Measurements from ENCODE around the gene S100A10. TPM values are rescaled to one million over a fixed set of nuclear protein-coding genes. Genes with fewer than 3 reads are reported as not detected.

Gene S100A10, protein sequence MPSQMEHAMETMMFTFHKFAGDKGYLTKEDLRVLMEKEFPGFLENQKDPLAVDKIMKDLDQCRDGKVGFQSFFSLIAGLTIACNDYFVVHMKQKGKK
- 31.6 and 36.0 TPM in 2 replicates for total RNA-seq
- 328 TPM for polyA plus RNA-seq (2012)

DNA sequence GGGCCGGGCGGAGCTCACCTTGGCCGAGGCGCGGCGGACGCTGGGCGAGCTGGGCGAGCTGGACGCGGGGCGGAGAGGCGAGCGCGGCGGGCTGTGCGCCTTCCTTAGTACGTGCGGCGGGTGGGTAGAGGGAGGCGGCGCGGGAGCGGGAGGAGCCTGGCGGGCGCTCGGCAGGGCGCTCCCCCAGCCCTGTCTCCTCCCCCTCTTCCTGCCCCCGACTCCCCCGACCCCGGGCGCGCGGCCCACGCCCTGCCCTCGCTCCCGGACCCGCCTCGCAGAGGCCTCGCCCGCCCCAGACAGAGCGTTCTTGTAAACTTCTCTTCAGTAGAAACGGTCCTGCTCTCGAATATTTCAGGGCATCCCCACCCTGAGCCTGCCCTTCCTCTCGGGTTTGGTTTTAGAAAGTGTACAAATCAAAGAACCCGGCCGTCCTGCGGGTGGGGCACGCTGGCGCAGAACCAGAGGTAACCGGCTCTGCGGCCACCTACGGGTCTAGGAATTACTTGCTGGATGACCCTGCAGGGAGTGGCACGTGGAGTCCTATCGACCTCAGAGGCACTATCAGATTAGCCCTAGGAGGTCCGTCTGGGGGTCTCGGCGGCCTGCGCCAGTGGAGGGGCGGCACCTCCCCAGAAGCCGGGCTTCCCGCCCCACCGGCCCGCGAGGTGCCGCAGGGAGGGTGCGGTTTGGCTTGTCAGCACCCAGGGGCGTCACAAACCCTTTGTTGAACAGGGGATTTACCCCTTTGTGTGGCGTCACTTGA, at the start of gene S100A10:
Gene S100A10, minus strand, starts transcription at position 126 of the 763 bp plus-strand sequence. CDS start 7,629 bp downstream, outside the sequence.
- DNase-seq (ENCODE audit: low read depth): peak; percentile 65

GRCh38 chr1:152042030-152042429, 48.4 kb upstream of the S100A10 start:
- DNase-seq (ENCODE audit: low read depth): no peak

DNA sequence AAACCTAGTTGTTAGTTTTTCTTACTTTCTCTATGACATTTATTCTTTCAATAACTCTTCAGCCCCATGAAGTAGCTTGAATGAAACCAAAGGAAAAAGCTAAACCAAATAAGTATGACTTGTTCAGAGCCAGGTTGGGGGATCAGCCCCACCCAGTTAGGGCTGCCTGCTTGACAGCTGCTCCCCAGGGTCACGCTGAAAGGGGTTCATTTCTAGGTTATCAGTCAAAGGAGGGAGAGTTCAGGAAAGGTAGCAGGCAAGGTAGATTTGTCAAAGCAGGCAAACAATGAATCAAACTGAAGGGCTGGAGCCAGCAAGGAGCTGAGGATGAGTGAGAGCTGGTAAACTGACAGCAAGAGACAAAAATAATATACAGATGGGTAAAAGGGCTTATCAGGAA, 46.2 kb upstream of the S100A10 start:
- no peak for DNase-seq (ENCODE audit: low read depth)

DNA sequence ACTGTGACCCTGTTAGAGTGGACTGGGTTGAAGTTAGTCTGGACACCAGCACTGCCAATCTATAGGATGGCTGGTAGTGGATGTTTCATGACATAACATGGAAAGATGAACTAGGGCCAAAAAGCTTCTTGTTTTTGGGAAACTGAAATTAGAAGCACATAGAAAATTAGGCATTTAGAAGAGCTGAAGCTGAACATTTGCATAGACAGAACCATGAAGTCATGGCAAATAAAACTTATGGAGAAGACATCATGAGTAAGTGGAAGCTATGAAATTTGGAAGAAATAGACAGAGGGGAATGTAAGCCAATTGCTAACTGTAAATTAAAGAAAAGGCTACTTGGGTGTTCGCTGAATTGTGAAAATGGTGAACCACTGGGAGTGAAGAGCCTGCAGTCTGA, 45.8 kb upstream of the S100A10 start:
- DNase-seq (ENCODE audit: low read depth): no peak

DNA sequence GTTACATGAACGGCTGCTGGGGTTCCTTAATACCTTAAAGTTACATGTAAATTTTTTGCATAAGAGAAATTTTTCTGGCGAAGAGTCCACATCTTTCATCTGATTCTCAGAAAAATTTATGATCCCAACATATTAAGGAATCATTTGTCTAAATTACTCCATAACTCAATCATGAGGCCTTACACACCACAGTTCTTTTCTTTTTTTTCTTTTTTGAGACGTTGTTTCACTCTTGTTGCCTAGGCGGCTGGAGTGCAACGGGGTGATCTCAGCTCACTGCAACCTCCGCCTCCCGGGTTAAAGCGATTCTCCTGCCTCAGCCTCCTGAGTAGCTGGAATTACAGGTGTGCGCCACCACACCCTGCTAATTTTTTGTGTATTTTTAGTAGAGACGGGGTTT, 45.2 kb upstream of the S100A10 start:
- DNase-seq (ENCODE audit: low read depth): no peak

DNA sequence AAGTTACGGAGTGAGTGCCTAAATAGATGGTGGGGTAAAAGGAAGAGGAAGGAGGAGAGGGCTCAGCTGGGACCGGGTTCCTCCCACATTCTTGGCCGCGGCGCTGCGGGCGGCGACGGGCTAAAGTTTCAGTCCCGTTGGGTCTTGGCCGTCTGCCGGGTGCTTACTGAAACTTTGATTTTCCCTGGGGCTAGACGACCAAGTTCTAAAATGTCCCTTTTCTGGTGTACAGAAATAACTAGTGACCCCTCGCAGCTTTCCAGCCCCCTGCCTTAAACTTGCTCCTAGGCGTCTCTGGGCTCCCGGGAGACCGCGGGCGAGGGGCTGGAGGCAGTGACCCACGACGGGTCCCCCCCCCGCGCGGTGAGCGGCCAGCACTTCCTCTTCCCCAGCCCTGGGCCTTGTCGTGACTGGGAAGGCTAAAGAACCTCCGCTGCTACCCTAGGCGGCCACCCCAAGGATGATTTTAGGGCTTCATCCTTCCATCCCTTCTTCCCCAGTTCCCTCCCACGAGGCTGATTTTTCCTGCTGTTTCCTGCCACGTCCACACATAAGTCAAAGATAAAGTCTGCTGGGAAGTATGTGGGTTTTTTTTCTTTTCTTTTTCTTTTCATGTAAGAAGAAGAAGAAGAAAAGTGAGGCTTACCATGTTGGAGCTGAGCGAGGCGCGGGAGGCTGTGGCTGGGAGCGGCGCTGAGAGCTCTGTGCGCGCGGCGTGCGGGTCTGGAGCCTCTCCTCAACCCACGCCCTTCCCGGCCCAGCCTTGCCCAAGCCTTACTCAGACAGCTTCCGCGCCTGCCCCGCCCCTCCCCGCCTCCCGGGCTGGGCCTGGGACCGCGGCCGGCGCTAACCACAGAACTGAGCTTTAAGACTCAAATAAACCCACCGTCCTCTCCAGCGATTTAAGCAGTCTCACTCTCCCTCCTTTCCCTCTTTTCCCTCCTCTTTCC, 42.9 kb upstream of the S100A10 start, which contains the start of gene S100A11:
Gene S100A11, minus strand, starts transcription at position 738 of the 950 bp plus-strand sequence. Its CDS starts 89 bp downstream, at position 649.
- DNase-seq (ENCODE audit: low read depth): peak; percentile 93

- DNase-seq (ENCODE audit: low read depth): peak; percentile 46
Observed at GRCh38 chr1:152035539-152036266, 42.0 kb upstream of the S100A10 start.

GRCh38 chr1:152034654-152035538, 41.2 kb upstream of the S100A10 start:
- DNase-seq (ENCODE audit: low read depth): peak; percentile 77

- no peak for DNase-seq (ENCODE audit: low read depth)
Observed at GRCh38 chr1:152034324-152034653, 40.6 kb upstream of the S100A10 start.

DNA sequence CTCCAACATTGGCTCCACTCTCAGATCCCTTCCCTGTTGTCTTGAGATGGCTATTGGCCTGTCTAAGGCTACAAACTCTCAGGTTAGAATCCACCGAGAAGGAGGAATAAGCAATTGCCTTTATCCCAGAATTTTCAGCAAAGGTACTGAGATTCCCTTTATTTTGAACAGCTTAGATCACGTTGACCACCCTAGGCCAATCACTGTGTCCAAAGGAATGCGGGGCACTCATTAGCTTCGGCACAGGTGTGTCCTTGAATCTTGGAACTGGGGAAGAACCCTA, 36.2 kb upstream of the S100A10 start:
- no peak for DNase-seq (ENCODE audit: low read depth)

- no peak for DNase-seq (ENCODE audit: low read depth)
Observed at GRCh38 chr1:152029144-152029928, 35.7 kb upstream of the S100A10 start.

GRCh38 chr1:152026895-152027294, 33.2 kb upstream of the S100A10 start:
- DNase-seq (ENCODE audit: low read depth): no peak

DNA sequence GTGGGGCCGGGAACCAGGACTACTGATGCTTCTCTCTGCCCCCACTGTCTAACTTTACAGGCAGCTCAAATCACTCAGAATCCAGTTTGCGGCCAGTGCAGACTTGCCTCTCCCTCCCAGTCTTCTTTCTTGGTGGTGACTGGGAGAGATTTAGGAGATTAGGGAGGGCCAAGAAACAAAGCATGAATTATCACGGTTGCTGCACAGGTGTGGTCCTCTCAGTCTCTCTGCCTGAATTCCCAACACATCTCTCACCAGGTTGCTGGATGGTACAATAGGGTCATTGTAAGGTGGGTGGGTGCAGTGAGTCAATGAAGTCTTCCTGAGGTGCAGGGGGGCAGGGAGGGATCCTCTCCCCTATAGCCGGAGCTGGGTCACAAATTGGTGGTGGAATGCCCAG, 30.6 kb upstream of the S100A10 start:
- DNase-seq (ENCODE audit: low read depth): no peak

DNA sequence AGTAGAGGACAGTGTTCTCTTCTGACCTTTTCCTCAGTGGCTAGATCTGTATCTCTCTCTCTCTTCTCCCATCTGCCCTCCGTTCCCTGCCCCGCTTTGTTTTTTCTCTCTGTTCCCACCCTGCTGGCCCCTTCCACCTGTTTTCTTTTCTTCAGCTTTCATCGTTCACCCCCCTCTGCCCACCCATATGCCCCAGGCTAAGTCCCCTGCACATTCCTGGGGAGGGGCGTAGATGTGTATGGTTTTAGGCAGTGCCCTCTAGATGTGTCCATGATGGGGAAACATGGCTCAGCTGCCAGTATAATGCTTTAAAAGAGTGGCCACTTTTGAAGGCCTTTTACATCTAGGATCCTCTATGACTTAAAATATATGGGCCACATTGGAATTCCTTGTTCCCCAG, 29.6 kb upstream of the S100A10 start:
- no peak for DNase-seq (ENCODE audit: low read depth)

- no peak for DNase-seq (ENCODE audit: low read depth)
Observed at GRCh38 chr1:152022474-152022873, 28.8 kb upstream of the S100A10 start.

DNA sequence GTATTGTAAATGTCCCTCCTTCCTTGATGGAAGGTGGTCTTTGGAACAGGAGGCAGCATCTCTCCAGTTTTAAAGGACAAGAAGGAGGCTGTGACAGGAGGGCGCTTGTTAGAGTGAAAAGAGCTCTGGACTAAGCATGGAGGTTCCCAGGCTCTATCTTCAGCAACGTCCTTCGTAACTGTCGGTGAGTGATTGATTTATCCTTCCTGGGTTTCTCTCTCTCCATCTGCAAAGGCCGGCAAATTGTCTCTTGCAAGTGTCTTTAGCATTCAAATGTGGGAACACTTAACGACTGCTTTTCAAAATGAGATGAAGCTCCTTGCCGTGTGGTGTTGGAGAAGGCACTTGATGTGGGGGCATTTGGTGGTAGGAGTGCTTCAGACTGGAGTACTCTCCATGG, 27.9 kb upstream of the S100A10 start:
- DNase-seq (ENCODE audit: low read depth): no peak

- DNase-seq (ENCODE audit: low read depth): no peak
Observed at GRCh38 chr1:152020849-152021248, 27.2 kb upstream of the S100A10 start.

GRCh38 chr1:152018537-152018936, 24.9 kb upstream of the S100A10 start:
- DNase-seq (ENCODE audit: low read depth): peak; percentile 16

- peak; percentile 54 for DNase-seq (ENCODE audit: low read depth)
Observed at GRCh38 chr1:152015766-152016165, 22.1 kb upstream of the S100A10 start.

- DNase-seq (ENCODE audit: low read depth): no peak
Observed at GRCh38 chr1:152014943-152015342, 21.3 kb upstream of the S100A10 start.

Measured in myocyte (in vitro differentiated cells).